GM13976 (cell line): ENCODE measurements around the gene MYL9.

Experiments used
- DNase-seq: peaks from one replicate; pipeline ENCODE4 v3.0.0; 2012; ENCODE audit warnings: low spot score
- in situ Hi-C: fragments of 300-500 bp; cut with MboI; formaldehyde crosslinking; loops from one replicate; pipeline ENCODE4 v1.12.0; 2022; ENCODE audit warnings: low sequenced_read_pairs, mixed read lengths, inconsistent platforms; ENCODE audit not compliant: unreplicated experiment
- TF ChIP-seq, protein P1 (sequence below): IDR thresholded peaks from 2 replicates; pipeline ENCODE4 v1.5.1; 2012; ENCODE audit warnings: borderline replicate concordance, mild to moderate bottlenecking; ENCODE audit not compliant: insufficient read depth; ENCODE audit errors: extremely low read depth, missing control alignments, control extremely low read depth

MYL9 gene

DNA sequence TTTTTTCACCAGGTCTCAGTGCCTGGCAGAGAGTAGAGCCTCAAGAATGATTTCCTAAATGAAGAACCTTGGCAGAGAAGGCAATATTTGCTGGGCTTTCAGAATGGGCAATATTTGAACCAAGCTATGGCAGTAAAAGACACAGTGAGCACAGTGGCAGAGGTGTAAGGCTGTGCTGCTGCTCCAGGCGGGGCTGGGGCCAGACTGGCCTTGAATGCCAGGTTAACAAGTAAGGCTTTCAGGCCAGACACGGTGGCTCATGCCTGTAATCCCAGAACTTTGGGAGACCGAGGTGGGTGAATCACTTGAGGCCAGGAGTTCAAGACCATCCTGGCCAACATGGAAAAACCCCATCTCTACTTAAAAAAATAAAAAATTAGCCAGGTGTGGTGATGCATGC lies 8.5 kb upstream of the MYL9 start:
- DNase-seq, result no peak
- in situ Hi-C loops, result no loop called here
- TF ChIP-seq, protein P1, sequence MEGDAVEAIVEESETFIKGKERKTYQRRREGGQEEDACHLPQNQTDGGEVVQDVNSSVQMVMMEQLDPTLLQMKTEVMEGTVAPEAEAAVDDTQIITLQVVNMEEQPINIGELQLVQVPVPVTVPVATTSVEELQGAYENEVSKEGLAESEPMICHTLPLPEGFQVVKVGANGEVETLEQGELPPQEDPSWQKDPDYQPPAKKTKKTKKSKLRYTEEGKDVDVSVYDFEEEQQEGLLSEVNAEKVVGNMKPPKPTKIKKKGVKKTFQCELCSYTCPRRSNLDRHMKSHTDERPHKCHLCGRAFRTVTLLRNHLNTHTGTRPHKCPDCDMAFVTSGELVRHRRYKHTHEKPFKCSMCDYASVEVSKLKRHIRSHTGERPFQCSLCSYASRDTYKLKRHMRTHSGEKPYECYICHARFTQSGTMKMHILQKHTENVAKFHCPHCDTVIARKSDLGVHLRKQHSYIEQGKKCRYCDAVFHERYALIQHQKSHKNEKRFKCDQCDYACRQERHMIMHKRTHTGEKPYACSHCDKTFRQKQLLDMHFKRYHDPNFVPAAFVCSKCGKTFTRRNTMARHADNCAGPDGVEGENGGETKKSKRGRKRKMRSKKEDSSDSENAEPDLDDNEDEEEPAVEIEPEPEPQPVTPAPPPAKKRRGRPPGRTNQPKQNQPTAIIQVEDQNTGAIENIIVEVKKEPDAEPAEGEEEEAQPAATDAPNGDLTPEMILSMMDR, result no peak

DNA sequence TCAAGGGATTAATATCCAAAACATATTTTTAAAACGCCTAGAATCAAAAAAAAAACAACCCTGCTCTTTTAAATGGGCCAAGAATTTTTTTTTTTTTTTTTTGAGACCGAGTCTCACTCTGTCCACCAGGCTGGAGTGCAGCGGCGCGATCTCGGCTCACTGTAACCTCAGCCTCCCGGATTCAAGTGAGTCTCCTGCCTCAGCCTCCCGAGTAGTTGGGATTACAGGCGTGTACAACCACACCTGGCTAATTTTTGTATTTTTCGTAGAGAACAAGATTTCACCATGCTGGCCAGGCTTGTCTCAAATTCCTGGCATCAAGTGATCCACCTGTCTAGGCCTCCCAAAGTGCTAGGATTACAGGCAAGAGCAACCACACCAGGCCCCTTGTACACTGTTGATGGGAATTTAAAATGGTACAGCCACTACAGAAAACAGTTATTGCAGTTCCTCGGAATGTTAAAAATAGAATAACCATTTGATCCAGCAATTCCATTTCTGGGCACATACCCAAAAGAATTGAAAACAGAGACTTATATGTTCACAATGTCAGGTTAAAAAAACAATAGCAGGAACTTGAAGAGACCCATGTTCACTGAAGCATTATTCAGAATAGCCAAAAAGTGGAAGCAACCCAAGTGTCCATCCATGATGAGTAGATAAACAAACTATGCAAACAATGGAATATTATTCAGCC lies 3.1 kb upstream of the MYL9 start:
- in situ Hi-C loops, result no loop called here
- TF ChIP-seq, protein P1, result no peak
- DNase-seq, result no peak

DNA sequence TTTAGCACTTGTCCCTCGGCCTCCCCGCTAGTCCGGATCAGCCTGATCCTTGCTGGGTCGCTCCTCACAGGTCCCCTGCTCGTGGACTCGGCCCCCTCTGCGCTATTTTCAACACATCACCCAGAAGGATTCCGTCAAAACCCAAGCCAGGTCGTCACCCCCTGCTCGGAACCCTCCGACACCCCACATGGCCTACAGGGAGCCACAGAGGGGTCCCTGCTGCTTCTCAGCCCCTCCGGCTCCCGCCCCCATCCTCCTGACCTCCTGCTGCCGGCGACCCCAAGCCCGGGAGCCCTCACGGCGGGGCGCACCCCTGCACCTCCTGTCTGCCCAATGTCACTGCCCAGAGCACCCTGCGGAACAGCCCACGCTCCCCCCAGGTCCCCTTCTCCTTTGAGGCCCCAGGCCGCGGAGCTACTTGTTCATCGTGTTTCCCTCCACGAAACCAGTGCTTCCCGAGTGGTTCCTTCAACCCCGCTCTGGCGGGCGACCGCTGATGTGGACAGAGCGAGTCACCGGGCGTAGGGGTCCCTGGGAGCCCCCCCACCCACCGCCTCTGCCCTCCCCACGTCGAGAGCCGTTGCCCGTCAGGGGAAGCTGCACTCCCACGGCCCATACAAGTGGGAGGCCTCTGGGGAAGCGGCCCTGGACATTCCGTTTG lies 638 bp upstream of the MYL9 start:
- no peak for DNase-seq
- in situ Hi-C loops, result no loop called here
- TF ChIP-seq, protein P1, result no peak

DNA sequence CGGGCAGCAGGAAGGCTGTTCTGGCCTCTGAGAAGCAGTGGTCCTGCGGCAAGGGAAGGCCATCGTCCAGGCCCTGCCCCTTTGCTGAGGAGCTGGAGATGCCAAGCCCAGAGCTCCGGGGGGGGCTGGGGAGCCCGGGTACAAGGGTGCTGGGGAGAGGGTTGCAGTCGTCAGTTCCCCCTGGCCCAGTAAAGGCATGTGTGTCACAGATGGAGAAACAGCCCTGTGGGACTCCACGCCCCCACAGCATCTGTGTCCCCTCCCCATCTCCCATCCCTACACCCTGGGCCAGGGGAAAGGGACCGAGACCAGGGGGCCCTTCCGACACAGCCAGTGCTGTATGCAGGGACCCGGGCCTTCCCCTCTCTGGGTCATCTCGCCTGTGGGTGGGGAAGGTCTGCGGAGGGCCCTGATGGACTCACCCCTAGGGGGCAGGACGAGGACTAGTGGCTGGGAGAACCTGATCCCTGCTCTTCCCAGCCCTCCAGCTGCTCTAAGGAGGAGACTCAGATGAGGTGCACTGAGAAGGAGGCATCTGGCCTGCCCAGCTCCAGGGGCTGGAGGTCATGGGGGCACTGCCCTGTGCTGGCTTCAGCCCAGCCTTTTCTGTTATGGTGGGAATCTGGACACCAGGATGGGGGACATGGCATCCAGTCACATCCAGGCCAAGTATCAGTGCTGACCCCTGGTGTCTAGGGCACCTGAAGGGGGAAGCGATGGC lies 609 bp downstream of the MYL9 start:
- TF ChIP-seq, protein P1, result peak; percentile 12
- peak; percentile 57 for DNase-seq
- in situ Hi-C loops, result no loop called here

DNA sequence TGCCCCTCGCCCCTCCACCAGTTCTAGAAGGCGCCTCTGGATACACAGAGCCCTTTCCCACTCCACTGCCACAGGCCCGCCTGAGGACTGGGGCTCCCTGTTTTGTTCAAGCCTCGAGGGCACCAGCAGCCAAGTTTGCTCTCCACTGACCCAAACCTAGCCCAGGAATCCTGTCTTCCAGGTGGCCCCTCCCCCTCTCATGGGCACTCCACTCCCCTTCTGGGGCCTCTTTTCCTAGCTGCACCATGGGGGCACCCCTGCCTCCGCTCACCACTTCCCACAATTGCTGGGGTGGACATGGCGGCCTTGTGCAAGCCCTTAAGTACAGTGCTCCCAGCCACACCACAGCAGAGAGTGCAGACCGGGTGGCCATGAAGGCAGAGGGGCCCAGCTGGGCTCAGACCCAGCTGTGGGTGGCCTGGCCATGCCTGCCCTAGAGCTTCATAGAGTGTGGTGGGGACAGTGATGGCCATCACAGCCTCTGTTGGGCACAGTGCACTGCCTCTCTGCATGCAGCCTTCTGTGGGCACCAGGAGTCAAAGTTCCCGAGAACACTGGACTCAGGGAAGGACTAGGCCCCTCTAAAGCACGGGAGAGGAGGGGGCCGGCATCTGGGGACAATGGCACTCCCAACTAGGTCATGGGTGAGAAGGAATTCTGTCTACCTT lies 1.3 kb downstream of the MYL9 start:
- in situ Hi-C loops, result no loop called here
- TF ChIP-seq, protein P1, result no peak
- DNase-seq, result peak; percentile 32
